H9 (cell line): Measurements from ENCODE around the gene PCBP2. TPM values are rescaled to one million over a fixed set of nuclear protein-coding genes. Genes with fewer than 3 reads are reported as not detected.

Experiments
- DNase-seq: peaks from one replicate; pipeline ENCODE4 v3.0.0-alpha.2; 2017
- H2AFZ ChIP-seq: one replicate; pipeline ENCODE4 v1.6.1; 2013; ENCODE audit warnings: mild to moderate bottlenecking, low read length, control low read depth, moderate library complexity
- H2AK5ac ChIP-seq: 2 replicates; pipeline ENCODE4 v1.6.1; 2013; ENCODE audit warnings: low read length, control low read depth, mixed read lengths; ENCODE audit not compliant: insufficient read length
- H2BK120ac ChIP-seq: one replicate; pipeline ENCODE4 v1.6.1; 2013; ENCODE audit warnings: low read depth, mild to moderate bottlenecking, low read length, control low read depth, inconsistent platforms; ENCODE audit not compliant: poor library complexity, severe bottlenecking
- H2BK12ac ChIP-seq: 2 replicates; pipeline ENCODE4 v1.6.1; 2013; ENCODE audit warnings: low read length, control low read depth, mixed read lengths, low read depth; ENCODE audit not compliant: insufficient read length
- H2BK15ac ChIP-seq: 2 replicates; pipeline ENCODE4 v1.6.1; 2013; ENCODE audit warnings: low read depth, low read length, control low read depth
- H2BK20ac ChIP-seq: one replicate; pipeline ENCODE4 v1.6.1; 2013; ENCODE audit warnings: low read depth, mild to moderate bottlenecking, low read length, control low read depth, inconsistent platforms; ENCODE audit not compliant: poor library complexity, severe bottlenecking
- H2BK5ac ChIP-seq: 2 replicates; pipeline ENCODE4 v1.6.1; 2013; ENCODE audit warnings: low read length, control low read depth, mixed read lengths; ENCODE audit not compliant: insufficient read length
- H3K14ac ChIP-seq: 2 replicates; pipeline ENCODE4 v1.6.1; 2013; ENCODE audit warnings: low read length, control low read depth; ENCODE audit not compliant: insufficient read depth
- H3K18ac ChIP-seq: 2 replicates; pipeline ENCODE4 v1.6.1; 2013; ENCODE audit warnings: low read depth, mild to moderate bottlenecking, mixed read lengths, low read length, control low read depth; ENCODE audit not compliant: insufficient read length
- H3K23ac ChIP-seq: 2 replicates; pipeline ENCODE4 v1.6.1; 2013; ENCODE audit warnings: low read length, control low read depth, mixed read lengths, low read depth; ENCODE audit not compliant: insufficient read length
- H3K23me2 ChIP-seq: 2 replicates; pipeline ENCODE4 v1.6.1; 2013; ENCODE audit warnings: low read depth, mild to moderate bottlenecking, mixed read lengths, low read length, control low read depth; ENCODE audit not compliant: insufficient read length, poor library complexity, severe bottlenecking
- H3K27ac ChIP-seq: 2 replicates; pipeline ENCODE4 v1.5.1; 2013; ENCODE audit warnings: low read length, control low read depth, mixed read lengths, low read depth; ENCODE audit not compliant: insufficient read length
- H3K27me3 ChIP-seq: 2 replicates; pipeline ENCODE4 v1.6.1; 2013; ENCODE audit warnings: low read length, control low read depth, inconsistent platforms; ENCODE audit not compliant: insufficient read depth
- H3K4ac ChIP-seq: 2 replicates; pipeline ENCODE4 v1.6.1; 2013; ENCODE audit warnings: low read depth, mild to moderate bottlenecking, control low read depth, inconsistent platforms, low read length, moderate library complexity
- H3K4me1 ChIP-seq: 2 replicates; pipeline ENCODE4 v1.6.1; 2013; ENCODE audit warnings: low read length, control low read depth, inconsistent platforms; ENCODE audit not compliant: insufficient read depth
- H3K4me2 ChIP-seq: 2 replicates; pipeline ENCODE4 v1.6.1; 2013; ENCODE audit warnings: low read length, control low read depth, mixed read lengths; ENCODE audit not compliant: insufficient read length, insufficient read depth
- H3K56ac ChIP-seq: 2 replicates; pipeline ENCODE4 v1.6.1; 2013; ENCODE audit warnings: low read depth, mild to moderate bottlenecking, mixed read lengths, low read length, control low read depth; ENCODE audit not compliant: insufficient read length
- H3K79me1 ChIP-seq: 2 replicates; pipeline ENCODE4 v1.6.1; 2013; ENCODE audit warnings: low read depth, mild to moderate bottlenecking, moderate library complexity, low read length, control low read depth, inconsistent platforms; ENCODE audit not compliant: insufficient read depth, poor library complexity, severe bottlenecking
- H3K79me2 ChIP-seq: 2 replicates; pipeline ENCODE4 v1.6.1; 2013; ENCODE audit warnings: low read length, control low read depth, inconsistent platforms; ENCODE audit not compliant: insufficient read depth
- H3K9ac ChIP-seq: 2 replicates; pipeline ENCODE4 v1.6.1; 2013; ENCODE audit warnings: low read length, control low read depth, mixed read lengths; ENCODE audit not compliant: insufficient read length; ENCODE audit errors: extremely low read depth
- H3K9me3 ChIP-seq: one replicate; pipeline ENCODE4 v1.6.1; 2013; ENCODE audit warnings: low read depth, low read length, inconsistent platforms; ENCODE audit not compliant: control insufficient read depth
- H3T11ph ChIP-seq: one replicate; pipeline ENCODE4 v1.6.1; 2013; ENCODE audit warnings: mild to moderate bottlenecking, low read length, control low read depth, inconsistent platforms
- H4K20me1 ChIP-seq: one replicate; pipeline ENCODE4 v1.6.1; 2013; ENCODE audit not compliant: control insufficient read depth, insufficient read length, insufficient read depth
- H4K5ac ChIP-seq: 2 replicates; pipeline ENCODE4 v1.6.1; 2013; ENCODE audit warnings: low read depth, mild to moderate bottlenecking, mixed read lengths, low read length, control low read depth; ENCODE audit not compliant: insufficient read length
- H4K8ac ChIP-seq: replicated peaks from 2 replicates; pipeline ENCODE4 v1.6.1; 2013; ENCODE audit warnings: low read length, control low read depth, mixed read lengths, low read depth; ENCODE audit not compliant: insufficient read length
- H4K91ac ChIP-seq: 2 replicates; pipeline ENCODE4 v1.6.1; 2013; ENCODE audit warnings: low read depth, mild to moderate bottlenecking, moderate library complexity, mixed read lengths, low read length, control low read depth; ENCODE audit not compliant: insufficient read length
- H3K27ac Mint-ChIP-seq, 3 experiments: 2 replicates in 2 of 3; 3 replicates in 1 of 3; pipeline ENCODE4 v1.8.0; 2020 to 2021; ENCODE audit warnings: mixed read lengths in 3 of 3, mild to moderate bottlenecking in 1 of 3, moderate library complexity in 1 of 3
- H3K27me3 Mint-ChIP-seq: 2 replicates; pipeline ENCODE4 v1.8.0; 2021; ENCODE audit warnings: low read depth, mild to moderate bottlenecking, moderate library complexity, mixed read lengths
- H3K36me3 Mint-ChIP-seq, 3 experiments: 2 replicates in 2 of 3; 3 replicates in 1 of 3; pipeline ENCODE4 v1.8.0; 2020 to 2021; ENCODE audit warnings: low read depth in 3 of 3, mixed read lengths in 3 of 3; ENCODE audit not compliant: insufficient read depth in 1 of 3
- H3K4me1 Mint-ChIP-seq, 2 experiments: 2 replicates each; pipeline ENCODE4 v1.8.0; 2020; ENCODE audit warnings: mixed read lengths in 2 of 2
- H3K4me3 Mint-ChIP-seq, 2 experiments: 2 replicates in 1 of 2; 3 replicates in 1 of 2; pipeline ENCODE4 v1.8.0; 2020 to 2021; ENCODE audit warnings: mild to moderate bottlenecking in 2 of 2, mixed read lengths in 2 of 2, moderate library complexity in 1 of 2
- H3K9me3 Mint-ChIP-seq, 2 experiments: 2 replicates in 1 of 2; 3 replicates in 1 of 2; pipeline ENCODE4 v1.8.0; 2020; ENCODE audit warnings: mild to moderate bottlenecking in 2 of 2, mixed read lengths in 2 of 2, moderate library complexity in 1 of 2
- WGBS: extraction: QIAGEN DNeasy Blood & Tissue Kit; methylation state at CpG from one replicate; pipeline ENCODE4 v1.1.7; 2013; ENCODE audit warnings: missing lambda C conversion rate, low lambda C conversion rate, mixed read lengths; ENCODE audit not compliant: insufficient read length; ENCODE audit errors: extremely low coverage; 5-methylcytosine and 5-hydroxymethylcytosine counted together
- total RNA-seq: library from RNA; stranded (reverse); gene quantifications from 2 replicates; pipeline ENCODE4 v1.2.1, GENCODE V29; 2021
- TF ChIP-seq, protein P1 (sequence below): fragments of 200-600 bp; sonication (generic); conservative IDR thresholded peaks from 3 replicates; pipeline ENCODE4 v1.8.0; 2021; ENCODE audit warnings: antibody characterized with exemption, mild to moderate bottlenecking

Gene PCBP2
- total RNA-seq, 1 experiment from 2014 or later, result 1,207 TPM

DNA sequence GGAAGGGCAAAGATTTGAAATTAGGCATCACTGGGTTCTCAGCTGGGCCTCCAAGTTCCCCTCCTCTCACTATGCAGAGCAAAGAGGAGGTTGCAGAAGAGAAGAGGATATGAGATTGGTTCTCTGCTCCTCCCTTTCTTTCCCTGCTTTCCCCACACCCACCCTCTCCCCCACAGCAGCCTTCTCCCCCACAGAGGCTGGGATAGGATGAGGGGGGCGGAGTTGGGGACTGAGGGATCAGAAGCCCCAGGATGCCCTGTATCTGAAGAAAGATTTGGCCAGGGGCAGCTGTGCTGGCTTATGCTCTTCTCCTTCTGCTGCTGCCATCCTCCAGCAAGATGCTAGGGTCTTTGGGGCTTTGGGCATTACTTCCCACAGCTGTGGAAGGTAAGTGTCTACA, 28.3 kb upstream of the PCBP2 start, which contains the start of gene AMHR2:
Gene AMHR2 (plus strand): TSS at position 259 of the 400 bp plus-strand sequence. CDS start 80 bp downstream, at position 339.
- Histone ChIP-seq H2AFZ (no peak within 1 kb of the TSS), H3K9me3 (no peaks in the 10 kb centered on the region), H4K20me1 (no peaks in the 10 kb centered on the region), H3K79me2 (no peaks in the 10 kb centered on the region), H3K18ac (no peak within 1 kb of the TSS), H3K27me3 (no peaks in the 10 kb centered on the region), H4K91ac (no peak within 1 kb of the TSS), H4K5ac (no peak within 1 kb of the TSS), H2BK15ac (no peak within 1 kb of the TSS), H2BK5ac (no peak within 1 kb of the TSS), H2BK12ac (no peak within 1 kb of the TSS), H3K27ac (no peak within 1 kb of the TSS), H3K14ac (no peak within 1 kb of the TSS; the same call in 1 of the 2 replicates), H3K4ac (no peak within 1 kb of the TSS), H2BK120ac (no peak within 1 kb of the TSS), H3K56ac (no peak within 1 kb of the TSS), H3K79me1 (no peaks in the 10 kb centered on the region), H4K8ac (no peak within 1 kb of the TSS), H2AK5ac (no peak within 1 kb of the TSS), H3T11ph (no peak within 1 kb of the TSS), H3K9ac (no peak within 1 kb of the TSS), H3K23ac (no peak within 1 kb of the TSS), H3K4me2 (no peak within 1 kb of the TSS), H2BK20ac (no peak within 1 kb of the TSS), H3K4me1 (no peaks in the 10 kb centered on the region), H3K23me2 (no peaks in the 10 kb centered on the region)
- TF ChIP-seq, protein P1, sequence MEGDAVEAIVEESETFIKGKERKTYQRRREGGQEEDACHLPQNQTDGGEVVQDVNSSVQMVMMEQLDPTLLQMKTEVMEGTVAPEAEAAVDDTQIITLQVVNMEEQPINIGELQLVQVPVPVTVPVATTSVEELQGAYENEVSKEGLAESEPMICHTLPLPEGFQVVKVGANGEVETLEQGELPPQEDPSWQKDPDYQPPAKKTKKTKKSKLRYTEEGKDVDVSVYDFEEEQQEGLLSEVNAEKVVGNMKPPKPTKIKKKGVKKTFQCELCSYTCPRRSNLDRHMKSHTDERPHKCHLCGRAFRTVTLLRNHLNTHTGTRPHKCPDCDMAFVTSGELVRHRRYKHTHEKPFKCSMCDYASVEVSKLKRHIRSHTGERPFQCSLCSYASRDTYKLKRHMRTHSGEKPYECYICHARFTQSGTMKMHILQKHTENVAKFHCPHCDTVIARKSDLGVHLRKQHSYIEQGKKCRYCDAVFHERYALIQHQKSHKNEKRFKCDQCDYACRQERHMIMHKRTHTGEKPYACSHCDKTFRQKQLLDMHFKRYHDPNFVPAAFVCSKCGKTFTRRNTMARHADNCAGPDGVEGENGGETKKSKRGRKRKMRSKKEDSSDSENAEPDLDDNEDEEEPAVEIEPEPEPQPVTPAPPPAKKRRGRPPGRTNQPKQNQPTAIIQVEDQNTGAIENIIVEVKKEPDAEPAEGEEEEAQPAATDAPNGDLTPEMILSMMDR, result no peak
- no peaks in the 10 kb centered on the region; a peak in 1 of 5 replicates for H3K9me3 Mint-ChIP-seq
- peaks cover 12 to 26% of the 10 kb centered on the region in 2 experiments for H3K4me1 Mint-ChIP-seq
- DNase-seq, result no peak
- H3K4me3 Mint-ChIP-seq, result no peak within 1 kb of the TSS
- H3K27me3 Mint-ChIP-seq, result no peaks in the 10 kb centered on the region; the same call in 1 of the 2 replicates
- no CpG with 5 or more reads among the region's 1 CpG for WGBS
- peak within 1 kb of the TSS in 2 of 3 experiments; percentile 68 to 80; a peak in 2 of 7 replicates for H3K27ac Mint-ChIP-seq
- H3K36me3 Mint-ChIP-seq, result no peaks in the 10 kb centered on the region
